ENCODE results near the gene ZNF649. TPM values are rescaled to one million over a fixed set of nuclear protein-coding genes. Genes with fewer than 3 reads are reported as not detected.
A peak's percentile ranks its signal among the peaks of the same experiment; 100 is the strongest.

ZNF649 gene
- total RNA-seq, 2 donors from 2014 or later, result 5.5 to 10.0 TPM

DNA sequence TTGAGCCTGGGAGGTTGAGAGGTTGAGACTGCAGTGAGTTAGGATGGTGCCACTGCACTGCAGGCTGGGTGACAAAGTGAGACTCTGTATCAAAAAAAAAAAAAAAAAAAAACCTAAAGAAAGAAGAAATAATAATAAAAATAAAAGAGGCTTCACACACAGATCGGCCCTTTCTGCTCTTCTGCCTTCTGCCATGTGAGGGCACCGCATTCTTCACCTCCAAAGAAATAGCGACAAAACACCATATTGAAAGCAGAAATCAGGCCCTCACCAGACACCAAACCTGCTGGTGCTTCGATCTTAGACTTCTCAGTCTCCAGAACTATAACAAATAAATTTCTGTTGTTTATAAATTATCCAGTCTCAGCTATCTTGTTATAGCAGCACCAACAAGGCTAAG lies 3.0 kb downstream of the ZNF649 start:
- no peak for ATAC-seq
- DNase-seq, result no peak
- intact Hi-C loops (cut with DNase I, micrococcal nuclease), result no loop called here

GRCh38 chr19:51891193-51891747 lies 13.5 kb downstream of the ZNF649 start:
- intact Hi-C loops (cut with DNase I, micrococcal nuclease), result no loop called here
- DNase-seq (no peak), ATAC-seq (no peak)

GRCh38 chr19:51889934-51890333 lies 14.9 kb downstream of the ZNF649 start:
- intact Hi-C loops (cut with DNase I, micrococcal nuclease), result no loop called here
- DNase-seq, result no peak
- no peak for ATAC-seq

DNA sequence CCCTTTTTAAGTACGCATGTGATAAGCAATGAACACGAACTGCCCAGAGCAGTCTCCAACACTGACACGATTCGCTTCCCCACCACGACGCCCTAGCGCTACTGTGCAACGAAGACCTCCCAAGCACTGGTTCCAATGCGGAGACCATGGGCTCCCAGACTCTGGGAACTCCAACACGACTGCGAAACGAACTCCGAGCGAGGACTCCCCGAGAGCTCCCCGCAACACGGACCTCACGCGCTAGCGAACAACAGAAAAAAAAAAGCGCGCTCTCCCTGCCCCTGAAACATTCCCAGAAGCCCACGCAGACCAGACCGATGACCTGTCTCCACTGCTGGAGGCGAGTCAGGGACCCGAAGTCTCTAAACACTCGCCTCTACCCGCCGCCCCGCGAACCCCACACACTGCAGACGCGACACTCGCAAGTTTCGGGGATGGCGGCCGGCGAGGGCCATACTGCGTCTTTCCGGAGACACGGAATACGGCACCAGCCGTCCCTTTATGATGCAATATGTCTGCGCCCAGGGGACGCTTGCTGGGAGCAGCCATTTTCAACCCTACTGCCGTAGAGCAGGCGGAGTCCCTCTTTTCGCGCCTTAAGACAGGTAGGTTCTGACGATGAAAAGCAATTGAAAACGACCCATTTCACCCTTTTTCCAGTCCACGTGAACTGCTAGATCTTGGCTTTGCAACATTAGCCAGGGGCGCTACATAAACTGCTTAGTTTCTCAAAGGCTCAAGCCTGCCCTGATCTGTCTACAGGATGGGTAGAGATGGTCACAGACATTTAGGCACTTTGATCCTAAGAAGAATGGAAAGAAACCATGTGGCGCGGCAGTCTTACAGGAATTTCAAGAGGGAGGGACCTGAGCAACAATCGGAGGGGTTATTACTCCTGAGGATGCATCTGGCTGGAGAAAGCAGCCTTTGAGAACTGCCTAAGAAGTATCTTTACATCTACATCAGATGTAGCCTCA lies 17.0 kb downstream of the ZNF649 start, which contains the start of gene ZNF577:
TSS of gene ZNF577 (minus strand) at position 430 of the 977 bp plus-strand sequence. CDS start 7,569 bp downstream, outside the sequence.
- DNase-seq (peak; percentile 92 to 93), ATAC-seq (peak; percentile 99)
- intact Hi-C loops (cut with DNase I, micrococcal nuclease), result no loop called here

GRCh38 chr19:51884713-51885112 lies 20.1 kb downstream of the ZNF649 start:
- ATAC-seq (no peak), DNase-seq (no peak)
- intact Hi-C loops (cut with DNase I, micrococcal nuclease), result no loop called here

- intact Hi-C loops (cut with DNase I, micrococcal nuclease), result no loop called here
- ATAC-seq (no peak), DNase-seq (no peak)
These were observed 22.3 kb downstream of the ZNF649 start for GRCh38 chr19:51882518-51882917.

DNA sequence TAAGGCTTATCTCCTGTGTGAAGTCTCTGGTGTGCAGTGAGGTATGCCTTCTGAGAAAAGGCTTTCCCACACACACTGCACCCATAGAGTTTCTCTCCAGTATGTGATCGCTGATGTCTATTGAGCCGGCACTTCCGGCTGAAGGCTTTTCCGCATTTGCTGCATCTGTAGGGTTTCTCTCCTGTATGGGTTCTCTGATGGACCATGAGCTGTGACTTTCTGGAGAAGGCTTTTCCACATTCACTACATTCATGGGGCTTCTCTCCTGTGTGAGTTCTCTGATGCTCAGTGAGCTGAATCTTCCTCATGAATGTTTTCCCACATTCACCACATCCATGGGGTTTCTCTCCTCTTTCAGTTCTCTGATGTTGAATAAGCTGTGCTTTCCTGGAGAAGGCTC lies 31.7 kb downstream of the ZNF649 start:
- DNase-seq, result no peak
- ATAC-seq, result no peak
- intact Hi-C loops (cut with DNase I, micrococcal nuclease), result no loop called here

DNA sequence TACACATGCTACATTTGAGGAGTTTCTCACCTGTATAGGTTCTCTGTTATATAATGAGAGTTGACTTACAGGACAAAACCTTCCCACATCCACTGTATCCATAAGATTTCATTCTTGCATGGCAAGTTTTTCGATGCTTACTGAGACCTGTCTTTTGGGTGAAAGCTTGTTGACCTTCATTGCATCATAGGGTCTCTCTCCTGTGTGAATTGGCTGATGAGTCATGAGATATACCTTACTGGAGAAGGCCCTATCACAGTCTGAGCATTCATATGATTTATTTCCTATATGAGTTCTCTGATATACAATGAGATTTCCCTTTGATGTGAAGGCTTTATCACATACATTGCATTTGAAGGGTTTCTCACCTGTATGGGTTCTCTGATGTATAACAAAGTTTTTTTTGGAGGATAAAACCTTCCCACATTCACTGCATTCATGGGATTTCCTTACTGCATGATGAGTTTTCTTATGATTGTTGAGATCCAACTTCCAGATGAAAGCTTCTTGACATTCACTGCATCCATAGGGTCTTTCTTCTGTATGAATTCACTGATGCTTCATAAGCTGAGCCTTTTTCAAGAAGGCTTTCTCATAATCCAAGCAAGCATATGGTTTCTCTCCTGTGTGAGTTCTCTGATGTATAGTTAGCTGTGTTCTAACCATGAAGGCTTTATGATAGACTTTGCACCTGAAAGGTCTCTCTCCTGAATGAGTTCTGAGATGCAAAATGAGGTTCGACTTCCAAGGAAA lies 42.8 kb downstream of the ZNF649 start:
- intact Hi-C loops (cut with DNase I, micrococcal nuclease), result no loop called here
- no peak for ATAC-seq
- no peak for DNase-seq

Other genes starting within 250 kb of the ZNF649 start
- gene SPACA6, start 211.7 kb downstream of the ZNF649 start, total RNA-seq, result 1 to 10 TPM; 4.1 to 5.2 TPM
- under 1 TPM; 0.21 to 0.28 TPM for gene HAS1, start 181.0 kb downstream of the ZNF649 start, total RNA-seq
- gene FPR1, start 153.1 kb downstream of the ZNF649 start, total RNA-seq, result 1 to 10 TPM in 1 of 2 donors, under 1 TPM in 1; 0.67 to 1.3 TPM
- gene FPR2, start 143.8 kb downstream of the ZNF649 start, total RNA-seq, result under 1 TPM in 1 of 2 donors, not detected in 1; 0.21 TPM
- gene FPR3, start 109.9 kb downstream of the ZNF649 start, total RNA-seq, result 1 to 10 TPM; 2.0 to 7.5 TPM
- gene ZNF577, start 17.1 kb downstream of the ZNF649 start, total RNA-seq, result 10 to 100 TPM in 1 of 2 donors, 1 to 10 TPM in 1; 8.7 to 10.0 TPM
- gene ZNF613, start 22.5 kb upstream of the ZNF649 start, total RNA-seq, result 1 to 10 TPM; 5.5 to 7.2 TPM
- gene ZNF350, start 81.8 kb upstream of the ZNF649 start, total RNA-seq, result 10 to 100 TPM; 11.6 to 14.6 TPM
- 1 to 10 TPM; 6.3 to 8.5 TPM for gene ZNF615, start 103.2 kb upstream of the ZNF649 start, total RNA-seq
- gene ZNF614, start 123.4 kb upstream of the ZNF649 start, total RNA-seq, result 1 to 10 TPM; 3.7 to 3.9 TPM
- gene ZNF432, start 143.8 kb upstream of the ZNF649 start, total RNA-seq, result 1 to 10 TPM; 8.4 to 9.6 TPM
- gene ZNF841, start 190.7 kb upstream of the ZNF649 start, total RNA-seq, result 10 to 100 TPM; 14.9 to 17.9 TPM
- gene ZNF616, start 234.9 kb upstream of the ZNF649 start, total RNA-seq, result 1 to 10 TPM; 7.1 to 9.2 TPM

Measured in left colon (tissue), 2 donors.